Cardiac septum (tissue), 1 donor: ENCODE results near the gene CLSTN1. TPM values are rescaled to one million over a fixed set of nuclear protein-coding genes. Genes with fewer than 3 reads are reported as not detected.

ENCODE experiments used
- DNase-seq: peaks from one replicate; pipeline ENCODE4 v3.0.0-alpha.2; 2020; ENCODE audit warnings: low spot score
- intact Hi-C: fragments of 100-400 bp; cut with DNase I; formaldehyde crosslinking; loops from one replicate; pipeline ENCODE4 v1.14.0; 2022
- total RNA-seq: library from RNA; stranded (reverse); fragmentation: NEBNext Ultra II Directional; extraction: Animal tissue kit (Norgen Biotek cat#: 25700); gene quantifications from one replicate; pipeline ENCODE4 v1.2.1, GENCODE V29; 2021
- donor health status: DM: no; HTN: no; CAD: no.

Gene CLSTN1
- total RNA-seq, 1 donor from 2014 or later = 59.1 TPM

GRCh38 chr1:9835758-9836631, 12.2 kb upstream of the CLSTN1 start:
- no peak for DNase-seq
- intact Hi-C loops = no loop called here

DNA sequence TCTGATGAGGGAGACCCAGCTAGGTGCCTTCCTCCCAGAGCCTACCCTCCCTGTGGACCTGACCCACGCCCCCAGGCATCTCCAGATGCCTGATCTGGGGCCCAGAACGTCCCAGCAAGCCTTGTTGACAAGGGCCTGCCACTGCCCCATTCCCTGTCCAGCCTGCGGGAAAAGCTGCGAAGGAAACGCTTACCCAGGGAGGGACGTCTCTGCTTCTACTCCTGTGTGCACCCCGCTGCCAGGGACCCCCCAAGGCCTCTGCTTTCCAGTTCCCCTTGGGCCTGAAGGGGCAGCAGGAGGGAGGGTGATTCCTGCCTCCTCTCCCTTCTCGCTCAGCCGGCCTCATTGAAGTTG, 11.6 kb upstream of the CLSTN1 start:
- intact Hi-C loops = no loop called here

GRCh38 chr1:9833632-9834031, 9.9 kb upstream of the CLSTN1 start:
- intact Hi-C loops = no loop called here
- DNase-seq = peak; percentile 6

More for the DNA sequence above, 11.6 kb upstream of the CLSTN1 start:
- DNase-seq = no peak

- peak; percentile 46 for DNase-seq
- intact Hi-C loops = loop anchor here (10.0 kb wide), 1 partner anchor 867 kb away; no protein-coding TSS in a partner anchor
Observed at GRCh38 chr1:9827558-9828185, 3.9 kb upstream of the CLSTN1 start.

- DNase-seq = peak; percentile 65
- intact Hi-C loops = loop anchor here (10.0 kb wide), 1 partner anchor 868 kb away; no protein-coding TSS in a partner anchor
Observed at GRCh38 chr1:9826616-9827015, 2.9 kb upstream of the CLSTN1 start.

GRCh38 chr1:9826087-9826486, 2.3 kb upstream of the CLSTN1 start:
- DNase-seq = no peak
- intact Hi-C loops = loop anchor here (10.0 kb wide), 1 partner anchor 869 kb away; no protein-coding TSS in a partner anchor

GRCh38 chr1:9825093-9826074, 1.6 kb upstream of the CLSTN1 start:
- peak; percentile 82 for DNase-seq
- intact Hi-C loops = loop anchor here (10.0 kb wide), 1 partner anchor 869 kb away; no protein-coding TSS in a partner anchor

GRCh38 chr1:9824702-9825089, 931 bp upstream of the CLSTN1 start:
- DNase-seq = no peak
- intact Hi-C loops = loop anchor here (10.0 kb wide), 1 partner anchor 870 kb away; no protein-coding TSS in a partner anchor

- intact Hi-C loops = loop anchor here (10.0 kb wide), 1 partner anchor 871 kb away; no protein-coding TSS in a partner anchor
Observed at GRCh38 chr1:9823693-9823942, 147 bp downstream of the CLSTN1 start.

GRCh38 chr1:9822897-9823692, 670 bp downstream of the CLSTN1 start:
- intact Hi-C loops = loop anchor here (10.0 kb wide), 1 partner anchor 872 kb away; no protein-coding TSS in a partner anchor
- peak; percentile 75 for DNase-seq

More at GRCh38 chr1:9823693-9823942, 147 bp downstream of the CLSTN1 start:
- DNase-seq = no peak

DNA sequence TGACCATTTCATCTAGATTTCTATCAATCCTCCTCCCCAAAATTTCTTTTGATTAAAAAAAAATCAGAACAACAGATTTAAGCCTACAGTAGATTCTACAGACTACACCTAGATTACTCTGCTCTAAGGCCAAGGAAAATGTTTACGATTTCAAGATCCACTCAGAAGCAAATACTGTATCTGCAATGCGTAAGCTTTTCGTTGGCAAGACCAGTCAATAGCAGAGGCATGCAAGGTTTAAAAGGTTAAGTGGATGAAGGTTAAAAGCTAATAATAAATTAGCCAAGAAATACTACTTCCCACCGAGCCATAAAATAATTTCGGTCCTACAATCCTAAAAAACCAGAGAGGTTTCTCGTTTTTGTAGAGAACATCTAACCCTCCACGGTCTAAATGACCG, 1.3 kb downstream of the CLSTN1 start:
- DNase-seq = no peak
- intact Hi-C loops = loop anchor here (10.0 kb wide), 1 partner anchor 872 kb away; no protein-coding TSS in a partner anchor

DNA sequence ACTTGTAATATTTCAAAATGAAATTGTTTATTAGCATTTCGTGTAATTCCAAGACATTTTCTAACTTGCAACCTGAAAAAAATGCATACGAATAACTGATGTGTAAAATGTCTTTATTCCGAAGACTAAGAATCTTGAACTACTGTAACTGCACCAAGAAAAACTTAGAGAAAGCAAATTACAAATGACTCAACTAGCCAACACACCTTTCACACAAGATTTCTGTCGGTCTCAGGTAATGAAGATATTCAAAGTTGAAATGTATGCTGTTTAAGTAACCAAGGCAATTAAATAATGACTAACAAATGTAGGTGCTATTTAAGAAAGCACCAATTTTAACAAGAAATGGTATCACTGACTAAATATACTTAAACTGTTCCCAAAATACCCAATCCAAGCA, 2.1 kb downstream of the CLSTN1 start:
- intact Hi-C loops = loop anchor here (10.0 kb wide), 1 partner anchor 873 kb away; no protein-coding TSS in a partner anchor
- no peak for DNase-seq

- intact Hi-C loops = loop anchor here (10.0 kb wide), 1 partner anchor 874 kb away; no protein-coding TSS in a partner anchor
- DNase-seq = no peak
Observed at GRCh38 chr1:9820521-9820920, 3.2 kb downstream of the CLSTN1 start.

DNA sequence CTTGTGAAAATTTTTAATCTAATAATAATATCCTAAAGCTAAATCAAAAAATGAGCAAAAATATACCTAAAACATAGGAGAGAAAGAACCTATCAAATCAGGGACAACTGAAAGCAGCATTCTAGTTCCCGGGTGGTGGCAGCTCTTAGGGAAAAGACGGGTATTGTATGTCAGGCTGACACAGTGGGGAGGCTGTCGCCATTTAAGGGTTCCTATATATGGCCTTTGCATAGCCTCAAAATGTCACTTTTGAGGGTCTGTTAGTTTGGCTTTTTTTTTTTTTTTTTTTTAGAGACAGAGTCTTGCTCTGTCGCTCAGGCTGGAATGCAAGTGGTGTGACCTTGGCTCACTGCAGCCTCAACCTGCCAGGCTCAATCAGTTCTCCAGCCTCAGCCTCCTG, 6.0 kb downstream of the CLSTN1 start:
- DNase-seq = peak; percentile 41
- intact Hi-C loops = no loop called here

GRCh38 chr1:9816199-9816598, 7.6 kb downstream of the CLSTN1 start:
- intact Hi-C loops = no loop called here
- no peak for DNase-seq

DNA sequence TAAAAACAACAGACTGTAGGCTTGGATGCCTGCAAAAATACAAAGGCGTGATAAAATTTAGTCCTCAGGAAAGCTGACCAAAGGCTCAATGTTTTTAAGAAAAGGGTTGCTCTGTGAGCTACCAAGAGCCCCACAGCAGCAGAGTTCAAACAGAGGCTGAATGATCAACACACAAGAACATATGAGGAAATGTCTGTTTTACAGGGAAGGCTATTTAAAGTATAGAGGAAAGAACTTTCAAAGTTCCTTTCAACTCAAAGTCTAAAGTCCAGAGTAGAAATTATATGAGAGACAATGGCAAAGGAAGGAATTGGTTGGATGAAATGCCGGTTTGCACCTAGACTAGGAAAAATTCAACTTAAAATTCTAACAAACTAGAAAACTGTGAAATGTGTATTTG, 8.6 kb downstream of the CLSTN1 start:
- intact Hi-C loops = no loop called here
- peak; percentile 7 for DNase-seq

- intact Hi-C loops = no loop called here
- DNase-seq = peak; percentile 7
Observed at GRCh38 chr1:9814619-9815018, 9.1 kb downstream of the CLSTN1 start.

DNA sequence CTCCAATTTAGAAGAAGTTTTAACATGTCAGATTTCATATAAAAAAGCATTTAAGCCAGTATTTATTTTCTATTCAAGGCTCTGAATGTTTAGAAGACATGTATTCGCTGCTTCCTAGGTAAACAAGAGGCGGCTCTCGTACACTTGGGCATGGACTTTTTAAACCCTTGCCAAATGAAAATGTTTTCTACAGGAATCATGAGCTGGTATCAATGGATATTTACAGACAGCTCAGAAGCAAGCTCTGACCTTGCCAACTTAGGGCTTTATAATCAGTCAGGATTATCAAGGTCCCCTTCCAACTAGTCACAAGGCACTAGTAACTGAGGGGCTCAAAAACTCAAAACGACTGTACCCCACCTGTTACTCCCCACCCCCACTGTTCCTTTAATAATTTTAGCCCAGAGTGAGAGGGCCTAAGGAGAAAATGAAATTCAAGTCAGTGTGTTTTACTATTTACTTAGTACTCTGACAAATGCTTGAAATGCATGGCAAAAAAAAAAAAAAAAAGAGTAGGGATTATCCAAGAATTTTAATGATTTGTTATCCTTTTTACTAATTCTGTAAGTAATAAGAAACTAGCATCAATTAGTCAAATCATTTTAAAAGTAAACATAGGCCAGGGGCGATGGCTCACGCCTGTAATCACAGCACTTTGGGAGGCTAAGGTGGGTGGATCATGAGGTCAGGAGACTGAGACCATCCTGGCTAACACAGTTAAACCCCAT, 12.4 kb downstream of the CLSTN1 start:
- no peak for DNase-seq
- intact Hi-C loops = no loop called here
